HG02884 (cell line): Measurements from ENCODE around the gene ARID1B.
"Not testable (repeated sequence)": the region's sequence is repeated elsewhere in the genome, so short reads cannot be mapped to it uniquely, and the experiment has no call there.

Source experiments
- ATAC-seq: cut with Tn5 transposase; IDR thresholded peaks from one replicate; pipeline ENCODE4 v1.9.1; 2021; ENCODE audit warnings: mild to moderate bottlenecking, moderate library complexity; ENCODE audit not compliant: unreplicated experiment

The ARID1B gene

DNA sequence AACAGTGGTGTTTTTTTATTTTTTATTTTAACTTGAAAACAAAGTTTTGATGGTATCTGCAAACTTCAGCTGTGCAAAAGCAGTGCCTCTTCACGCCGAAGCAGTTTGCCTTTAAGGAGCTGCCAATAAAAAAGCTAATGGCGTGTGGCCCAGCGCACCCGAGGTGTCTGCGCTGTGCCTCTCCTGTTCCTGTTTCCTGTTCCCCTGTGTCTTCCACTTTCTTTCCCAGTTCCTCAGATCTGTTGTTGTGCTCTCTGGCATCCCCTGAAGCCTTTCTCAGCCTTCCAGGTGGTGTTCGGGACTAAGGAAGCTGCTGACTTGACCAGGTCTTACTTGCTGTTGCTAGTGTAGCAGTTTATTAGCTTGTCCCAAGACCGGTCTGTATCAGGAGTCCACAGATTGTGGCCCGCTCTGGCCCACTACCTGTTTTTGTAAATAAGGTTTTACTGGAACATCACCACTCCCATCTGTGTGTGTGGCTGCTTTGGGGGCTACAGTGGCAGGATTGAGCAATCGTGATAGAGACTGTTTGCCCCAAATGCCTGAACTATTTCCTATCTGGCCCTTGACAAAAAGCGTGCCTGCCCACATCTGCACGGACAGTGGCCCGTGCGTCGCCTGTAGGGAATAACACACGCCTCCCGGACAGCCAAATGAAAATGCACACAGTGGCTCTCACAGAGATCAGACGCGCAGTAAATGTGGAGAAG is 367.8 kb downstream of the ARID1B start:
- ATAC-seq = no peak

DNA sequence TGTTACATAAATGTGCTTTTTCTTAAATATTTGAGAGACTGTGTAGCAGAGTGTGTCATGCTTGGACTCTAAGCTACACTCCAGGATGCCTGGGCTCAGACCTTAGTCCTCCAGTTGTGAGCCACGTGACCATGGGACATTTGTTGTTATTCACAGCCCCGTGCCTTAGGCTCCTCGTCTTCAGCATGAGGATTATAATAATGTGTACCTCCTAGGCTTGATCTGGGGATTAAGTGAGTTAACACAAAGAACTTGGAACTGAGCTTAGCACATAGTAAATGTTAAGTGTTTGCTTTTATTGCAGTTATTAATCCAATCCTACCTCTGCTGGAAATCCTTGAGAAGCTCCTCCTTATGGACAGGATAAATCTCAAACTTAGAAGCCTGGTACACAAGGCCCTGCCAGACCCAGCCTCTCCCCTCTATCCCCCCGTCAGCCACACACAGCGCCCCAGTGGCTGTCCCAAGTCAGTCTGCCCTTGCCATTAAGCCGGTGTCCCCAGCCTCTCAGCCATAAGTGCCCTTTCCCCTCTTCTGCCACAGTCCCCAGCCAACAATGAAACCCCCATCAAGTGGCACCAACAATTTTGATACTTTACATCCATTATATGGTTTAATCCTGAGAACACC is 368.6 kb downstream of the ARID1B start:
- no peak for ATAC-seq

DNA sequence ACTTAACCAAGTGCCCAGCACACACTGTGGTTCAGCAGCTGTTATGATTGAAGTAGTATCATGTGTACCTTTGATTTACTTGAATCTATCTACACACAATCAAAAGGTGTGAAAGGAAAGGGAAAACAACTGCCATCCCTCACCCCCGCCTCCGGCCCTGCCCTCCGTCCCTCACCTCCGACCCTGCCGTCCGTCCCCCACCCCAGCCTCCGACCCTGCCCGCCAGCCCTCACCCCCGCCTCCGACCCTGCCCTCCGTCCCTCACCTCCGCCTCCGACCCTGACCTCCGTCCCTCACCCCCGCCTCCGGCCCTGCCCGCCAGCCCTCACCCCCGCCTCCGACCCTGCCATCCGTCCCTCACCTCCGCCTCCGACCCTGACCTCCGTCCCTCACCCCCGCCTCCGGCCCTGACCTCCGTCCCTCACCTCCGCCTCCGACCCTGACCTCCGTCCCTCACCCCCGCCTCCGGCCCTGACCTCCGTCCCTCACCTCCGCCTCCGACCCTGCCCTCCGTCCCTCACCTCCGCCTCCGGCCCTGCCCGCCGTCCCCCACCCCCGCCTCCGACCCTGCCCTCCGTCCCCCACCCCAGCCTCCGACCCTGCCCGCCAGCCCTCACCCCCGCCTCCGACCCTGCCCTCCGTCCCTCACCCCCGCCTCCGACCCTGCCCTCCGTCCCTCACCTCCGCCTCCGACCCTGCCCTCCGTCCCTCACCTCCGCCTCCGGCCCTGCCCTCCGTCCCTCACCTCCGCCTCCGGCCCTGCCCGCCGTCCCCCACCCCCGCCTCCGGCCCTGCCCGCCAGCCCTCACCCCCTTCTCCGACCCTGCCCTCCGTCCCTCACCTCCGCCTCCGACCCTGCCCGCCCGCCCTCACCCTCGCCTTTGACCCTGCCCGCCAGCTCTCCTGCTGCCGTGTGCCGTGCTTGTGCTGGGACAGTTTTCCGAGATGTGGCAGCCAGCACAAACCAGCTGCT is 370.2 kb downstream of the ARID1B start:
- not testable (repeated sequence) for ATAC-seq

DNA sequence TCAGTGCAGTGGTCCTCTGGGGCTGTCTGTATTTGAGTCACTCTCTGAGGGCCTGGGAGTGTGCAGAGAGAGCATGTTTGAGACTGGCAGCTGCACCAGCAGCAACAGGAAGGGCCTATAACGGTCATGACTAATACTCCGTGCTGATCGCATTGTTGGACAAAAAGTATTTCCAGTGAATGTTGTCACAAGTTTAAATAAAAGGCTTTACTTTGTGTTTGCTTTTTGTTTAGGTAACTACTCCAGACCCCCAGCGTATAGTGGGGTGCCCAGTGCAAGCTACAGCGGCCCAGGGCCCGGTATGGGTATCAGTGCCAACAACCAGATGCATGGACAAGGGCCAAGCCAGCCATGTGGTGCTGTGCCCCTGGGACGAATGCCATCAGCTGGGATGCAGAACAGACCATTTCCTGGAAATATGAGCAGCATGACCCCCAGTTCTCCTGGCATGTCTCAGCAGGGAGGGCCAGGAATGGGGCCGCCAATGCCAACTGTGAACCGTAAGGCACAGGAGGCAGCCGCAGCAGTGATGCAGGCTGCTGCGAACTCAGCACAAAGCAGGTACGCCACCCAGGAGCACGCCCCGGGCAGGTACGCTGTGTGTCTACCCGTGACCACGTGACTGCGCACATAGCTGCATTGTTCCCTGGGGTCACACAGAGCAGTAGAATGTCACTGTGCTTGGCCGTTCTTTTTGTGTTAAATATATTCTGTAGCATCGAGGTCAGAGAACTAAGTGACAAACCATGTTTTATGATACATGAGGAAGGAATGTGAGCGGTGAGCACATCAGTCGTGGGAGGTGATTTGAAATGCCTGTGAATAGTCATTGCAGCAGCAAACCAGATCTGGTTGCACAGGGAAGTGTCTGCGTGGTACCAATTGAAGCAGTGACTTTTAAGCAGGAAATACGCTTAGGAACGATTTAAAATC is 371.5 kb downstream of the ARID1B start:
- no peak for ATAC-seq

DNA sequence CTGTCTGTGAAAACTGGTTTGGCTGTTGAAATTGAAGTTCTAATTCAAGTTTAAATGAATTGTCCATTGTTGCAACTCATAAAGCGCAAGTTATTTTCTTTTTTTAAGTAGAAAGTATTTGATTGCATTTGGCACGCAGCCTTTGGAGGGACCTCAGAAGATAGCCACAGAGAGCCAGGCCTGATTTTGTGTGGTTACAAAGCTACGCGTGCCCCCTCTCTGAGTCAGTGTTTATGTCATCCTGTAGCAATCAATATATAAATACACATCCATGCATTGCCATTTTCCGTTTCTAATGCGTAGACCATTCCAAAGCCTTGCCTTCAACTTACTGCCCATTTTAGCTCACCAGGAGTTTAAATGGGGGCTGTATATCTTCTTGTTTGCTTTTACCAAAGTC is 372.9 kb downstream of the ARID1B start:
- ATAC-seq = no peak

DNA sequence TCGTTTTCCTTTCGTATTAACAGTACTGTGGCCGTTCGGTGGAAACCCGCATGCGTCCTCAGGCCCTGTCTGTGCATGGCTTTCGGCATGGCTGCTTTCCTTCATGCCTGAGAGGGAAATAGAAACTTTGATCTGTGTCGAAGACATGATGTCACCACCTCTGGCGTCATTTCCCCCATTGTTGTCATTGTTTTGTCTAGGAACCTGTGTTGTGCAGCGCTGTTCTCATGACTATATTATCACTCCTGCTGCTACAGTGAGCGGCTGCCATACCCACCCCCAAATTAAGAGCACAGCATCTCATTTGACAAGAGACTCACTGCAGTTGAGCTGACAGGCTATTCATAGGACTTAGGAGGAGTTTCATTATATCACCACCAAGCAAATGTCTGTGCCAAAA is 373.9 kb downstream of the ARID1B start:
- ATAC-seq = no peak

DNA sequence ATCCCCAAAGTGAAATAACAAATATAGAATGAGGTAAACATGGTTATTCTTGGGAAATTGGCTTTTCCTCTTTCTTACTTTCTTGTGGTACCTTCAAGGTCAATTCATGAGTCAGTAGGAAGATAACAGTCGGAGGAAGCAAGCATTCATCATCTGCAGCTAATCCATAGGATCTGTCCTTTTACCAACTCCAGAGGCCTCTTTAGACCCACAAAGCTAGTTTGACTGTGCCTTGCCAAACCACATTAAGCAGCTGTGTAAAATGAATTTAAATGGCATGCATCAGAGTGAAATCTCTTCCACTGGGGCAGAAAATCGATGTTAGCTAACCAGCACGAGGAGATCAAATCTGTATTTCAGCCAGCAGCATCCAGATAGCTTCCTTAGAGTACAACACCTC is 374.8 kb downstream of the ARID1B start:
- no peak for ATAC-seq

DNA sequence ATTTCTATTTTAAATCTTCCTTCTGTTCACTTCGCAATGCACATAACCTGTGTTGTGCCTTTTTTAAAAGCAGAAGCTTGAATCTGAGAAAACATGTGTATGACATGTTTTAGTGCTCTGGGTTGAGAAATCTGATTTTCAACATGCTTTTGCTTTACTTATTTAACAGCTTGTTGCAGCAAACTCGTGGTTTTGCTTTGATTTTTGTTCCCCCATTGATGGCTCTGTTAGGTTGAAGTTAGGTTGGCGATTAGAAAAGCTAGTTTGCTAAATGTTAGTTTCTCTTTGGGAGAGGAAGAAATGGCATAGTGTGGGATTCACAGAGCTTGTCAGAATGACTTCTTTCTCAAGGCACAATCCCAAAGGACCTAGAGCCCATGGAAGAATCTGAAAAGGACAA is 375.4 kb downstream of the ARID1B start:
- ATAC-seq = no peak

DNA sequence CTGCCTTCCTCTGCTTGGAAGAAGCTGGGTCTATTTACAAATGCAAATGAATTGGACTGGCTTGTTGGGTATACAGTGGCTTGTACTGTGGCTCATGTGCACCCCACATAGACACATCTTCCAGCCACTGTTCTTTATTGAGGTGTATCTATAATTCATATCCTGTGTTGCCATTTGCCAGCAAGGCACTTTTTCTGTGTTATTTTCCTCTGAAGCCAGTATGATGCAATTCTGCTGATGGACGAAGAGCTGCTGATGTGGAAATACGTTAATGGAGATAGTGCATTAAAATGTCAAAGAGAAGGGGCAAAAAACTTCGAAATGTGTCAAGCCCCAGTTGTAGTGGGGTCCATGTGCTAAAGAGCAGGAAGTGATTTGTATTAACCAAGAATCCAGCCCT is 378.6 kb downstream of the ARID1B start:
- ATAC-seq = no peak

DNA sequence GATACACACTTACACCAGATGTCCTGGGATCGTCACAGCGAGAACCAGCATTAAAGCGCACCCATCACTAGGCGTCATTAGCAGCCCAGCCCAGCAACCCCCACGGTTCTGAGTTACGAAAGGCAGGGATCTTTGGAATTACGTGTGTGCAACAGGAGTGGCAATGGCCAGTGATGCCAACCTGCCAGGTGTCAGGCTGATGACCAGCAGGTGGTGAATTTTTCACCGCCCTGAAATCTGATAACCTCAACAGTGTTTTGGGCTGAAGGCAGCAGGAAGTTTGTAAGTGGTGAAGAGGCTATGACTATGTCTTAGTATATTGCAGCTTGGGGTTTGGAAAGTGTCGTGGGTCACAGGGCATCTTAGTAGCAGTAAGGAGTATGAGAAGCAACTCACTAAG is 380.1 kb downstream of the ARID1B start:
- ATAC-seq = no peak

DNA sequence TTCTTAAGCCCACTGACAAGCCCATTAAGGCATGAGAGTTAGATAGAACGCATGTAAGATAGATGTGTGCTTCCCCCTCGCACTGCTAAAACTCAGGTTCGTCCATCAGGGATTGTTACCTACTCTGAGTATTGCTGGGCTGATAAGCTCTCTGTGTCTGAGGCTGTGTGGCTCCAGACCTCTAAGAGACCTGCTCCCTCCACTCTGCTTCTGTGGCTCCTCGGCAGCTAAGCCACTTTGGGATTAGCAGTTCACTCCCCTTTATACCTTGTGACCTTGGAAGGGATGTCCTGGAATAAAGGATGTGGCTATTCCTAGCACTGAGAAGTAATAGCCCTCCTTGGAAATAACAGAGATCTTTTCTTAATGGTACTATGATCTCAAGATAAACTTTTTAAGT is 381.3 kb downstream of the ARID1B start:
- no peak for ATAC-seq

DNA sequence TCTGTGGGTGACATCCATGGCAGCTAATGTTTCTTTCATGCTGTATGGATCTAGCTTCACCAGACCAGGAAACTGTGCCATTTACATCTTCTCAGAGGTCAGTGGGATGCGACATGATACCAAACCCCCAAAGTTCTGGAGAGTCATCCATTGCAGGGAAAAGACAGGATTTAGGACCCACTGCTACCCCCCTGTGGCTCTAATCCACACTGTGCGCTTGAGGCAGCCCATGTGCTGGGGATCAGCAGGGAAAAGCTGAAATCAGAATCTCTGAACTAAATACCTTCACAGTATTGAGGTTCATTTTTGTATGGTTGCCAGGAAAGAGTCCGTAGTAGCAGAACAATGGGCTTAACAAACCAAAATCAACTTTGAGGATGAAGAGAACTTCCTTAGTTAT is 381.7 kb downstream of the ARID1B start:
- no peak for ATAC-seq

DNA sequence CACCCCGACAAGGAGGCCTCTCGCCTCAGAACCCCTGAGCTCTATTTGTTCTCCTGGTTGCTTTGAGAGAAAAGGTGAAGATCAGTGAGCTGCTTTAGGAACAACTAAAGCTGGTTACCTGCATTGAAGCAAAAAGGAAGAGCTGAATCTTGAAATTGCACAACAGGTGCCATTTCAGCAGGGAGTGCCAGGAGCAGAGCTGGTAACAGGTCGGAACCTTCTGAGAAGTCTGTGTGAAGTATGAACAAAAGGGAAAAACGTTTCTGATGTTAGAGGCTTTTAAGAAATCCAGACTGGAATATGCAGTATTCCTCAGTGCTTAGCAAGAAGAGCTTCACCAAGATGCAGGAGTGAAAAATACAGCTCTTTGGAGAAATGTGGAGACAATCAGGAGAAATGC is 382.2 kb downstream of the ARID1B start:
- ATAC-seq = no peak

DNA sequence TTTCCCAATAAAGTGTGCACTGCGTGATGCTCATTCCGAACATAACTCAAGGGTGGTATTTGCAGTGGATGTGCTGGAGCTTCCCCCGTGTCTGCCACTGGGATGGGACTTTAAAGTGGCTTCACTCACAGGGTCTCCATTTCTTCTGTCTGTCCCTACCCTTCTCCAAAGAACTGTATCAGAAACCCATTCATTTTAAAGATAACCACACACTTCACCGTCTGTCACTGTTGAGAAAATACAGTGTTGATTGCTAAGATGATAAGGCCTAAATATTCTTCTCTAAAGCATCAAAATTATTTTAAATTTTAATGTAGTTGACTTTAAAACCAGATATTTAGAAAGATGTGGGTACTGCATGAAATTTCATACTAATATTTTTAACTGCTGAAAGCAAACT is 384.7 kb downstream of the ARID1B start:
- ATAC-seq = no peak

DNA sequence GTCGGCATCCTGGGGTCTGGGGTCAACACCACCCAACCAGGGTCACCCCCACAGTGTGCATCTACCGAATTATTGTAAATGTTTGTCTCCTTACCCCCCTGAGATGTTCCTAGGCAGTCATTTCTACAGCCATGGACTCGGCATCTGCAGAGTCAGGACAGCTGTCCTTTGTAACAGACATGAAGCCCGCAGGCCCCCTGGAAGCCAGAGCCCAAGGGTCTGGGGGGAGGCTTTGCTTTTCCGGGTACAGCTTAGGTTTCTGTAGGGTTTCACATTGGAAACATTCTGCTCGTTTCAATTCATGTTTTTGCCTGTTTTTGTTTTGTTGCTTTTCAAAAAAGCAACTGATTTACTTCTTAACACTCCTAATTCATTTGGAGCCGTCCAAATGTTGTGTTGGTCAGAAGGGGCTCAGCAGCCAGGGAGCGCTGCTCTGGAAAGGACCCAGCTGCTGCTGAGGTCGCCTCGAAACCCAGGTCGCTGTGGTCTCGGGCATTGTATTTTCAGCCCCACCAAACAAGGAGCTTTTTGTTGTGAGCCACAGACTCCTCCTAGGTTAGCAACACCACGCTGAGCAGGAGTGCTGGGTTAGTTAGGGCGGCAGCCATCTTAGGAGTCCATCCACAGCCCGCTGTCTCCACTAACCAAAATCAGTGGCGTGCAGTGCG is 385.7 kb downstream of the ARID1B start:
- no peak for ATAC-seq

DNA sequence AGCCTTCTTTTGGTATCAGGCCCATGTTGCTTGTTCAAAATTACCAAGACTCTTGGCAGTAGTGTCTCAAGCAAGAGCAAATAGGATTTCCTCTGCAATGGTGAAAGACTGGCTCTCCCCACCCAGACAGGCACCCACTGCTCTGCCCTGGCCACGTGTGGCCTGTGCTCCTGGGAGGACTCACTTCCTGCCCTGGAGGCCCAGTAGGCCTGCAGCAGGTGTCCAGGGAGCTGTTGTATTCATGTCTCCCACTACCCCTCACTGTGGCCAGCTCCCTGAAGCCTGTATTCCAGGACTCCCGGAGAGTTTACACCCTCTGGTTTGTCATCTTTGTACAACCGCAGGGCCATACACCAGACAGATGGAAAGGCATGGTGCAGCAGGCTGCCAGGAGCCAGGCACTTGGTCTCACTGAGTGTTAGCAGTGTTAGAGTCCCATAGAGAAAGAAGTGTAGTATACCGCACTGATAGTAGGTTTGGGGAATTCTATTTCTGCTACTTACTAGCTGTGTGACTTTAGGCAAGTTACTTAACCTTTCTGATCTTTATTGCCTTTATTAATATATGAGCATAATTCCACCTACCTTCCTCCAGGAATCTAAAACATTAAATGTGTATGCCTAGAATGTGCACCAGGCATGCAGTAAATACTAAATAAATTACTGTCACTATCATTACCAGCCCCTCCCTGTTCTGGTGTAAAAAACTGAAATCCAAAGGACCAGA is 386.4 kb downstream of the ARID1B start:
- ATAC-seq = no peak

DNA sequence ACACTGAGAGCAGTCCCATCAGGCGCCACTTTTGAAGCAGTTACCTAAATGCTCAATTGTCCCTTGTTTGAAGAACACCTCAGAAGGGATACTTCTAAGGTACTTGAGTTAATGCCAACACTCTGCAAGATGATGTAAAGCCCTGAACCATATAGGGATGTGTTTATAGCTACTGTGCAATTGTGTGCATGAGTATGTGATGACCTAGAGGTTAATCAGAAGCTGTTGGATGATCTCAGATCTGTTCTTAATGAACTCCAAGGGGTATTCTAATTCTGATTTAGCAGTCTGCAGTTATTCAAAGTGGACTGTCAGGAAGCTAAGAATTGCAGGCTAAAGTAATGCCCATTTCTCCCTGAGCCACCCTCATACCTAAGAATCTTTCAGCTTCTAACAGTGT is 387.8 kb downstream of the ARID1B start:
- no peak for ATAC-seq

DNA sequence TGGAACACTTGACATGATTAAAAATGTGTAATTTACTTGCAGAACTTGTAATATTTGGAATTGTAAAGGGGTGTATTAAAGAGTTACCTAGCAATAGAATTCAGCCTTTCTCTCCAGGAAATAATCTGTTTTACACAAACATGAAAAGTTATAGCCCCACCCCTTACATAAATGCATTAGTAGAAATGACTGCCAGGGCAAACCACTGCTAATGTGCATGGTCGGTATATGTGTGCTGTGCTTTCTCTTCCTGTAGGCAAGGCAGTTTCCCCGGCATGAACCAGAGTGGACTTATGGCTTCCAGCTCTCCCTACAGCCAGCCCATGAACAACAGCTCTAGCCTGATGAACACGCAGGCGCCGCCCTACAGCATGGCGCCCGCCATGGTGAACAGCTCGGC is 389.6 kb downstream of the ARID1B start:
- no peak for ATAC-seq

DNA sequence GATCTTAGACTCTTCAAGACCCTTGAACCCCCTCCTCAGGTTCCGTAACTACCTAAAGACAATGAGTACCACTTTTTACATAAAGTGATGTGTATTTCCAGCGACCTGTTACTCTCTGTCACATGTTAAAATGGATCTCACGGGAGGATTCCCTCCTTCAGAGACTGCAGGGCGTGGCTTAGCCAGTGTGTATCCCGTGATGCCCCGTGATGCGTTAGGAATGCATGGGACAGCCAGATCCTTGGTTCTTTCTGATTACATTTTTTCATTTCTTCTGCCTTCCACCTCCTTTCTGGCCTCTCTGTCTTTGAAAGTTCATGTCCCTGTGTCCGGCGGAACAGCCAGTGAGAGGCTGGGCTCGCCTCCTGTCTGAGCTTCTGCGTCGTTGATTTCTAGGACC is 390.7 kb downstream of the ARID1B start:
- ATAC-seq = no peak
